Hepatocyte (in vitro differentiated cells): ENCODE results near the gene DRC1. TPM values are rescaled to one million over a fixed set of nuclear protein-coding genes. Genes with fewer than 3 reads are reported as not detected.

Experiments
- DNase-seq: peaks from one replicate; pipeline ENCODE4 v3.0.0-alpha.2; 2016; ENCODE audit warnings: low spot score
- H2AFZ ChIP-seq: fragments of 200-600 bp; sonication (generic); 2 replicates; pipeline ENCODE4 v1.6.0; 2016; ENCODE audit warnings: antibody characterized with exemption, mild to moderate bottlenecking
- H3K27ac ChIP-seq: fragments of 200-600 bp; sonication (generic); 2 replicates; pipeline ENCODE4 v1.5.1; 2016; ENCODE audit warnings: mild to moderate bottlenecking
- H3K27me3 ChIP-seq: fragments of 200-600 bp; sonication (generic); 2 replicates; pipeline ENCODE4 v1.6.1; 2016
- H3K36me3 ChIP-seq: fragments of 200-600 bp; sonication (generic); replicated peaks from 2 replicates; pipeline ENCODE4 v1.5.1; 2016; ENCODE audit warnings: low read depth; ENCODE audit not compliant: insufficient read depth
- H3K4me1 ChIP-seq: fragments of 200-600 bp; sonication (generic); 2 replicates; pipeline ENCODE4 v1.5.1; 2016; ENCODE audit warnings: mild to moderate bottlenecking, moderate library complexity; ENCODE audit not compliant: insufficient read depth
- H3K4me2 ChIP-seq: fragments of 200-600 bp; sonication (generic); 2 replicates; pipeline ENCODE4 v1.6.0; 2016
- H3K4me3 ChIP-seq: fragments of 200-600 bp; sonication (generic); 2 replicates; pipeline ENCODE4 v1.5.1; 2016; ENCODE audit warnings: mild to moderate bottlenecking
- H3K79me2 ChIP-seq: fragments of 200-600 bp; sonication (generic); 2 replicates; pipeline ENCODE4 v1.6.0; 2017; ENCODE audit warnings: mild to moderate bottlenecking
- H3K9me2 ChIP-seq: fragments of 200-600 bp; sonication (generic); replicated peaks from 2 replicates; pipeline ENCODE4 v1.6.0; 2017; ENCODE audit warnings: mild to moderate bottlenecking; ENCODE audit not compliant: insufficient read depth
- H3K9me3 ChIP-seq: fragments of 200-600 bp; sonication (generic); 2 replicates; pipeline ENCODE4 v1.5.1; 2016; ENCODE audit warnings: low read depth, mild to moderate bottlenecking
- H4K20me1 ChIP-seq: fragments of 200-600 bp; sonication (generic); 2 replicates; pipeline ENCODE4 v1.6.0; 2016; ENCODE audit warnings: mild to moderate bottlenecking; ENCODE audit not compliant: insufficient read depth, poor library complexity, severe bottlenecking
- CTCF ChIP-seq: fragments of 200-600 bp; sonication (generic); IDR thresholded peaks from 2 replicates; pipeline ENCODE4 v1.5.1; 2016; ENCODE audit warnings: antibody characterized with exemption, mild to moderate bottlenecking; ENCODE audit not compliant: poor library complexity
- EZH2 ChIP-seq: fragments of 200-600 bp; sonication (generic); IDR thresholded peaks from 2 replicates; pipeline ENCODE4 v1.6.1; 2016; ENCODE audit warnings: antibody characterized with exemption, mild to moderate bottlenecking, borderline replicate concordance
- EZH2phosphoT487 ChIP-seq: fragments of 200-600 bp; sonication (generic); IDR thresholded peaks from one replicate; pipeline ENCODE4 v1.6.1; 2018; ENCODE audit warnings: antibody characterized with exemption, mild to moderate bottlenecking, low read depth, moderate library complexity; ENCODE audit not compliant: unreplicated experiment, severe bottlenecking
- WGBS: methylation state at CpG from one replicate; pipeline ENCODE4 v1.1.6; 2016; ENCODE audit warnings: low lambda C conversion rate; ENCODE audit errors: missing lambda C conversion rate; 5-methylcytosine and 5-hydroxymethylcytosine counted together
- polyA plus RNA-seq: library from polyadenylated mRNA; unstranded; fragments of >200 nt; fragmentation: Nextera tagmentation; extraction: Ambion mirVana; gene quantifications from 2 replicates; pipeline ENCODE4 v1.2.1, GENCODE V29; 2016
- total RNA-seq: library from RNA; depleted of rRNA; stranded (reverse); fragments of >200 nt; gene quantifications from 2 replicates; pipeline ENCODE4 v1.2.3, GENCODE V29; 2014

Gene DRC1
- total and polyA plus RNA-seq, 2 experiments from 2014 or later: 0.06 TPM; not detected in 1

GRCh38 chr2:26424221-26424620 lies 22.5 kb downstream of the DRC1 start:
- H3K4me3 ChIP-seq: no peak overlapping the region
- H3K79me2 ChIP-seq: no peaks in the 10 kb centered on the region
- no peak overlapping the region for H3K4me2 ChIP-seq
- H3K4me1 ChIP-seq: no peaks in the 10 kb centered on the region
- H3K9me2 ChIP-seq: no peaks in the 10 kb centered on the region
- no peak overlapping the region for H2AFZ ChIP-seq
- H3K36me3 ChIP-seq: no peaks in the 10 kb centered on the region
- DNase-seq: no peak
- no peaks in the 10 kb centered on the region for H4K20me1 ChIP-seq
- TF ChIP-seq EZH2phosphoT487 (no peak), CTCF (no peak), EZH2 (no peak)
- H3K27me3 ChIP-seq: no peaks in the 10 kb centered on the region
- no peak overlapping the region for H3K27ac ChIP-seq
- WGBS: 68% methylated on average over 3 of the region's 3 CpGs
- no peaks in the 10 kb centered on the region for H3K9me3 ChIP-seq

- 76% methylated on average over 2 of the region's 2 CpGs for WGBS
- Histone ChIP-seq H3K4me1 (no peaks in the 10 kb centered on the region), H4K20me1 (no peaks in the 10 kb centered on the region), H2AFZ (no peak overlapping the region), H3K36me3 (no peaks in the 10 kb centered on the region), H3K79me2 (no peaks in the 10 kb centered on the region), H3K27ac (no peak overlapping the region), H3K4me3 (no peak overlapping the region), H3K27me3 (no peaks in the 10 kb centered on the region), H3K4me2 (no peak overlapping the region), H3K9me3 (no peaks in the 10 kb centered on the region), H3K9me2 (no peaks in the 10 kb centered on the region)
- DNase-seq: no peak
- no peak for TF ChIP-seq EZH2
These were observed 27.1 kb downstream of the DRC1 start for GRCh38 chr2:26428846-26429245.

GRCh38 chr2:26429779-26430578 lies 28.3 kb downstream of the DRC1 start:
- Histone ChIP-seq H3K79me2 (no peaks in the 10 kb centered on the region), H3K9me2 (no peaks in the 10 kb centered on the region), H2AFZ (no peak overlapping the region), H3K4me1 (no peaks in the 10 kb centered on the region), H3K27ac (no peak overlapping the region), H3K27me3 (no peaks in the 10 kb centered on the region), H3K36me3 (no peaks in the 10 kb centered on the region), H3K9me3 (no peaks in the 10 kb centered on the region), H3K4me2 (no peak overlapping the region), H4K20me1 (no peaks in the 10 kb centered on the region), H3K4me3 (no peak overlapping the region)
- DNase-seq: no peak
- 84% methylated on average over 8 of the region's 8 CpGs for WGBS
- TF ChIP-seq EZH2 (no peak), CTCF (no peak)

- no peaks in the 10 kb centered on the region for H3K79me2 ChIP-seq
- H3K4me3 ChIP-seq: no peak overlapping the region
- H3K36me3 ChIP-seq: no peaks in the 10 kb centered on the region
- no peaks in the 10 kb centered on the region for H3K9me3 ChIP-seq
- no peak overlapping the region for H3K27ac ChIP-seq
- no peak for DNase-seq
- no peak overlapping the region for H3K4me2 ChIP-seq
- TF ChIP-seq CTCF (no peak), EZH2phosphoT487 (no peak), EZH2 (no peak)
- no peaks in the 10 kb centered on the region for H4K20me1 ChIP-seq
- H3K27me3 ChIP-seq: no peaks in the 10 kb centered on the region
- WGBS: 87% methylated on average over 7 of the region's 7 CpGs
- H3K4me1 ChIP-seq: no peaks in the 10 kb centered on the region
- no peak overlapping the region for H2AFZ ChIP-seq
- no peaks in the 10 kb centered on the region for H3K9me2 ChIP-seq
These were observed 29.1 kb downstream of the DRC1 start for GRCh38 chr2:26430826-26431225.
